NCI-H1436 (cell line): ENCODE data around the gene ZNF524.
A peak's percentile ranks its signal among the peaks of the same experiment; 100 is the strongest.
"Not testable (repeated sequence)": the region's sequence is repeated elsewhere in the genome, so short reads cannot be mapped to it uniquely, and the experiment has no call there.

ENCODE experiments used
- DNase-seq: peaks from one replicate; lab custom pipeline; 2025; lab: John Stamatoyannopoulos, UW

Gene ZNF524

GRCh38 chr19:55581145-55581822, 18.8 kb upstream of the ZNF524 start:
- no peak for DNase-seq

GRCh38 chr19:55581823-55582223, 18.3 kb upstream of the ZNF524 start:
- DNase-seq, result no peak

GRCh38 chr19:55582284-55582683, 17.8 kb upstream of the ZNF524 start:
- DNase-seq, result not testable (repeated sequence)

GRCh38 chr19:55583897-55584296, 16.2 kb upstream of the ZNF524 start:
- not testable (repeated sequence) for DNase-seq

GRCh38 chr19:55584871-55585270, 15.2 kb upstream of the ZNF524 start:
- no peak for DNase-seq

GRCh38 chr19:55585658-55586339, 14.3 kb upstream of the ZNF524 start:
- peak; percentile 99 for DNase-seq

- DNase-seq, result peak; percentile 99
Measured at GRCh38 chr19:55586976-55587668, 13.0 kb upstream of the ZNF524 start.

- DNase-seq, result no peak
Measured at GRCh38 chr19:55588738-55589137, 11.3 kb upstream of the ZNF524 start.

- no peak for DNase-seq
Measured at GRCh38 chr19:55590109-55590508, 10.0 kb upstream of the ZNF524 start.

GRCh38 chr19:55590617-55591016, 9.5 kb upstream of the ZNF524 start:
- DNase-seq, result peak; percentile 67

GRCh38 chr19:55591555-55591954, 8.5 kb upstream of the ZNF524 start:
- DNase-seq, result no peak

- no peak for DNase-seq
Measured at GRCh38 chr19:55592391-55593090, 7.5 kb upstream of the ZNF524 start.

GRCh38 chr19:55593096-55593772, 6.9 kb upstream of the ZNF524 start:
- DNase-seq, result no peak

- DNase-seq, result no peak
Measured at GRCh38 chr19:55594996-55595545, 5.0 kb upstream of the ZNF524 start.

- DNase-seq, result no peak
Measured at GRCh38 chr19:55596304-55596703, 3.8 kb upstream of the ZNF524 start.

- no peak for DNase-seq
Measured at GRCh38 chr19:55597501-55597921, 2.6 kb upstream of the ZNF524 start.

GRCh38 chr19:55598034-55598433, 2.1 kb upstream of the ZNF524 start:
- no peak for DNase-seq

- DNase-seq, result peak; percentile 99
Measured at GRCh38 chr19:55598719-55599467, 1.2 kb upstream of the ZNF524 start.

- peak; percentile 100 for DNase-seq
Measured at GRCh38 chr19:55599468-55599841, 633 bp upstream of the ZNF524 start, which contains the start of gene FIZ1. FIZ1 (minus strand) TSS chr19:55599517; CDS start chr19:55597865, 1,652 bp downstream.

GRCh38 chr19:55600662-55601028, 557 bp downstream of the ZNF524 start:
- DNase-seq, result no peak

- DNase-seq, result no peak
Measured at GRCh38 chr19:55601084-55601483, 996 bp downstream of the ZNF524 start.
